GM13976 (cell line): ENCODE measurements around the gene ALK.

Experiments used
- DNase-seq: peaks from one replicate; pipeline ENCODE4 v3.0.0; 2012; ENCODE audit warnings: low spot score
- in situ Hi-C: fragments of 300-500 bp; cut with MboI; formaldehyde crosslinking; loops from one replicate; pipeline ENCODE4 v1.12.0; 2022; ENCODE audit warnings: low sequenced_read_pairs, mixed read lengths, inconsistent platforms; ENCODE audit not compliant: unreplicated experiment
- TF ChIP-seq, protein P1 (sequence below): IDR thresholded peaks from 2 replicates; pipeline ENCODE4 v1.5.1; 2012; ENCODE audit warnings: borderline replicate concordance, mild to moderate bottlenecking; ENCODE audit not compliant: insufficient read depth; ENCODE audit errors: extremely low read depth, missing control alignments, control extremely low read depth

ALK gene

GRCh38 chr2:29518010-29518409, 403.4 kb downstream of the ALK start:
- in situ Hi-C loops = no loop called here

DNA sequence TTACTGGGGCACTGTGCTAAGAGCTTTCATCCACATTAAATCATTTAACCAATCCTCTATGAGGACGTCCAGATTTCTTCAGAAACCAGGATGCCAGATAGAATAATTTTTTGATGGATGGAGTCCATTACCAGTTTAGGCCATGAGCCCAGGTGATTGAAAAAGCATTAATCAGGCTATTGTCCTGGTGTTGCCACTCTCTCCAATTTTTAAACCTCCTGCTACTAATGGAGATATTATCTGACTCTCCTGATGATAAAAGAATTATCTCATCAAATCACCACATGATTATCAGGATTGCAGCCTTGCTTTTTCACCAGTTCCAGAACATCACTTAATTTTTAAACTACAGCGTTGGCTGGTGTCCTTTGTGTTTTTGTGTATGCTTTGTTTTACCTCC, 404.0 kb downstream of the ALK start:
- TF ChIP-seq, protein P1, sequence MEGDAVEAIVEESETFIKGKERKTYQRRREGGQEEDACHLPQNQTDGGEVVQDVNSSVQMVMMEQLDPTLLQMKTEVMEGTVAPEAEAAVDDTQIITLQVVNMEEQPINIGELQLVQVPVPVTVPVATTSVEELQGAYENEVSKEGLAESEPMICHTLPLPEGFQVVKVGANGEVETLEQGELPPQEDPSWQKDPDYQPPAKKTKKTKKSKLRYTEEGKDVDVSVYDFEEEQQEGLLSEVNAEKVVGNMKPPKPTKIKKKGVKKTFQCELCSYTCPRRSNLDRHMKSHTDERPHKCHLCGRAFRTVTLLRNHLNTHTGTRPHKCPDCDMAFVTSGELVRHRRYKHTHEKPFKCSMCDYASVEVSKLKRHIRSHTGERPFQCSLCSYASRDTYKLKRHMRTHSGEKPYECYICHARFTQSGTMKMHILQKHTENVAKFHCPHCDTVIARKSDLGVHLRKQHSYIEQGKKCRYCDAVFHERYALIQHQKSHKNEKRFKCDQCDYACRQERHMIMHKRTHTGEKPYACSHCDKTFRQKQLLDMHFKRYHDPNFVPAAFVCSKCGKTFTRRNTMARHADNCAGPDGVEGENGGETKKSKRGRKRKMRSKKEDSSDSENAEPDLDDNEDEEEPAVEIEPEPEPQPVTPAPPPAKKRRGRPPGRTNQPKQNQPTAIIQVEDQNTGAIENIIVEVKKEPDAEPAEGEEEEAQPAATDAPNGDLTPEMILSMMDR = no peak
- in situ Hi-C loops = no loop called here
- DNase-seq = no peak

More at GRCh38 chr2:29518010-29518409, 403.4 kb downstream of the ALK start:
- no peak for DNase-seq
- TF ChIP-seq, protein P1 = no peak

DNA sequence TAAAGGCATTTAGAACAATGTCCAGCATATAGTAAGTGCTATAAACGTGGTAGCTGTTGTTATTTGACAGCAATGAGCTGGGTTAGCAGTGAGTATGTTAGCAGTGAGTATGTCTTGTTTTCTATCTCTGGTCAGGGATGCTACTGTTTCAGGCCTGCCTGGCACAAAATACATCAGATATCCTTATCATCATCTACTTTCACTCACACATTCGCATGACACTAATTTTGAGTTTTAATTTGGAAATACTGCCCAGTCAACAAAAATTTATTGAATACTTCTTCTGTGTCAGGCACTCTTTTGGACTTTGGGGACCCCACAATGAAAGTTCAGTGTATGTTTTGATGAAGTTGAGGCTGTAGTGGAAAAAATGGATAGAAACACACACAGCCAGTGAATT, 404.6 kb downstream of the ALK start:
- TF ChIP-seq, protein P1 = no peak
- in situ Hi-C loops = no loop called here
- DNase-seq = no peak

- no peak for DNase-seq
- in situ Hi-C loops = no loop called here
- TF ChIP-seq, protein P1 = no peak
These were observed 411.5 kb downstream of the ALK start for GRCh38 chr2:29509878-29510277.

GRCh38 chr2:29509397-29509796, 412.0 kb downstream of the ALK start:
- in situ Hi-C loops = no loop called here
- no peak for DNase-seq
- TF ChIP-seq, protein P1 = no peak

GRCh38 chr2:29504746-29505145, 416.6 kb downstream of the ALK start:
- in situ Hi-C loops = no loop called here
- DNase-seq = no peak
- TF ChIP-seq, protein P1 = no peak

GRCh38 chr2:29502460-29502911, 418.9 kb downstream of the ALK start:
- no peak for DNase-seq
- in situ Hi-C loops = no loop called here
- TF ChIP-seq, protein P1 = no peak
